Cardiac fibroblast (primary cell): ENCODE results near the gene CCDC120.

Experiments
- DNase-seq, 2 donors: peaks; one replicate each; pipeline versions ENCODE4 v3.0.0 to v3.0.0-alpha.2; 2010; ENCODE audit warnings: low read depth in 2 of 2
- H3K4me3 ChIP-seq, 2 donors: replicated peaks in 1 of 2; 1 replicate in 1 of 2; 2 replicates in 1 of 2; pipeline ENCODE4 v1.5.1; 2011; ENCODE audit warnings: low read depth in 2 of 2, low read length in 2 of 2, mild to moderate bottlenecking in 2 of 2, moderate library complexity in 1 of 2
- CTCF ChIP-seq: IDR thresholded peaks from one replicate; pipeline ENCODE4 v1.5.1; 2011; ENCODE audit warnings: low read depth, mild to moderate bottlenecking, low read length, inconsistent platforms

The CCDC120 gene

GRCh38 chrX:49061916-49062315 is 3.1 kb downstream of the CCDC120 start:
- TF ChIP-seq CTCF = no peak
- no peak for DNase-seq
- no peak overlapping the region for H3K4me3 ChIP-seq

- H3K4me3 ChIP-seq = no peak overlapping the region
- no peak for DNase-seq
- TF ChIP-seq CTCF = no peak
Measured at GRCh38 chrX:49063715-49064114, 4.9 kb downstream of the CCDC120 start.

GRCh38 chrX:49064303-49064702 is 5.5 kb downstream of the CCDC120 start:
- no peak for DNase-seq
- TF ChIP-seq CTCF = no peak
- H3K4me3 ChIP-seq = no peak overlapping the region

GRCh38 chrX:49064735-49065134 is 5.9 kb downstream of the CCDC120 start:
- H3K4me3 ChIP-seq = no peak overlapping the region
- TF ChIP-seq CTCF = no peak
- no peak for DNase-seq

GRCh38 chrX:49066278-49066677 is 7.5 kb downstream of the CCDC120 start:
- no peak for DNase-seq
- H3K4me3 ChIP-seq = no peak overlapping the region
- no peak for TF ChIP-seq CTCF

GRCh38 chrX:49066690-49067089 is 7.9 kb downstream of the CCDC120 start:
- TF ChIP-seq CTCF = no peak
- no peak for DNase-seq
- H3K4me3 ChIP-seq = no peak overlapping the region
